Measurements from ENCODE around the gene CDIPT. TPM values are rescaled to one million over a fixed set of nuclear protein-coding genes. Genes with fewer than 3 reads are reported as not detected.

CDIPT gene
- polyA plus RNA-seq, 1 donor from 2014 or later = 95.6 TPM

DNA sequence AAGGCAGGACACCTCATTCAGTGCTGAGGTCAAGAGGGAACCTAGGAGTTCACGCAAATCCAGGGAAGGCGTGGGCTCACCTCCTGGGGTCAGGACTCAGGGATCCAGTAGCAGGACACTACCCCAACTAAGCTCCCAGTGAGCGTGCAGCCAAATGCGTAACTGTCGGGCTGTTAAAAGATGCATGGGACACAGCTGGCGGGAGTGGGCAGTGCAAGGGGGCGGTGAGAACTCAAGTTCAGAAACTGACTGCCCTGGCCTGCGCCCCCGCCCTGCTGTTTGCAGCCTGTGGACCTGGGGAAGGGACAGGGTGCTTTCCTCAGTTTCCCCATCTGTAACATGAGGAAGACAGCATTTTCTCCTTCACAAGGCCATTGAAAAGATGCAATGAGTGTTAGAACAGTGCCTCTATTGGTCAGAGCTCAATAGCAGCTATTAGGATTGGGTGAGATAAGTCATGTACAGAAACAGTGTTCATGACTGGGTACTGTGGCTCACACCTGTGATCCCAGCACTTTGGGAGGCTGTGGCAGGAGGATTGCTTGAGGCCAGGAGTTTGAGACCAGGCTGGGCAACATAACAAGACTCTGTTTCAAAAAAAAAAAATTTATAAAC lies 20.2 kb downstream of the CDIPT start:
- H3K27me3 ChIP-seq (ENCODE audit: insufficient read depth, low read depth, low read length) = no peaks in the 10 kb centered on the region
- no peaks in the 10 kb centered on the region for H4K20me1 ChIP-seq (ENCODE audit: insufficient read depth)
- no peak overlapping the region for H3K4me3 ChIP-seq (ENCODE audit: low read length)
- no peaks in the 10 kb centered on the region for H3F3A ChIP-seq (ENCODE audit: insufficient read depth, low read length, poor library complexity, severe bottlenecking)
- H3K36me3 ChIP-seq (ENCODE audit: insufficient read depth, low read length) = no peaks in the 10 kb centered on the region
- no peak overlapping the region for H3K4me2 ChIP-seq (ENCODE audit: low read length)
- no peaks in the 10 kb centered on the region for H3K79me2 ChIP-seq (replicated peaks; ENCODE audit: insufficient read depth, low read length)
- no peak overlapping the region for H3K27ac ChIP-seq (ENCODE audit: low read length)
- no peaks in the 10 kb centered on the region for H3K9me3 ChIP-seq (ENCODE audit: low read length)
- TF ChIP-seq EP300 (conservative IDR thresholded peaks at IDR 0.05; ENCODE audit: poor library complexity, severe bottlenecking) (no peak), POLR2AphosphoS5 (IDR thresholded peaks at IDR 0.05) (no peak), TAF1 (IDR thresholded peaks at IDR 0.05; ENCODE audit: low read depth) (no peak), RAD21 (conservative IDR thresholded peaks at IDR 0.05) (no peak), SMC3 (conservative IDR thresholded peaks at IDR 0.05; ENCODE audit: poor library complexity) (no peak), EZH2 (IDR thresholded peaks at IDR 0.05; ENCODE audit: borderline replicate concordance, insufficient read depth, low read length, poor library complexity, severe bottlenecking) (no peak), MXI1 (conservative IDR thresholded peaks at IDR 0.05; ENCODE audit: poor library complexity, severe bottlenecking) (no peak)
- TF ChIP-seq, protein P1, sequence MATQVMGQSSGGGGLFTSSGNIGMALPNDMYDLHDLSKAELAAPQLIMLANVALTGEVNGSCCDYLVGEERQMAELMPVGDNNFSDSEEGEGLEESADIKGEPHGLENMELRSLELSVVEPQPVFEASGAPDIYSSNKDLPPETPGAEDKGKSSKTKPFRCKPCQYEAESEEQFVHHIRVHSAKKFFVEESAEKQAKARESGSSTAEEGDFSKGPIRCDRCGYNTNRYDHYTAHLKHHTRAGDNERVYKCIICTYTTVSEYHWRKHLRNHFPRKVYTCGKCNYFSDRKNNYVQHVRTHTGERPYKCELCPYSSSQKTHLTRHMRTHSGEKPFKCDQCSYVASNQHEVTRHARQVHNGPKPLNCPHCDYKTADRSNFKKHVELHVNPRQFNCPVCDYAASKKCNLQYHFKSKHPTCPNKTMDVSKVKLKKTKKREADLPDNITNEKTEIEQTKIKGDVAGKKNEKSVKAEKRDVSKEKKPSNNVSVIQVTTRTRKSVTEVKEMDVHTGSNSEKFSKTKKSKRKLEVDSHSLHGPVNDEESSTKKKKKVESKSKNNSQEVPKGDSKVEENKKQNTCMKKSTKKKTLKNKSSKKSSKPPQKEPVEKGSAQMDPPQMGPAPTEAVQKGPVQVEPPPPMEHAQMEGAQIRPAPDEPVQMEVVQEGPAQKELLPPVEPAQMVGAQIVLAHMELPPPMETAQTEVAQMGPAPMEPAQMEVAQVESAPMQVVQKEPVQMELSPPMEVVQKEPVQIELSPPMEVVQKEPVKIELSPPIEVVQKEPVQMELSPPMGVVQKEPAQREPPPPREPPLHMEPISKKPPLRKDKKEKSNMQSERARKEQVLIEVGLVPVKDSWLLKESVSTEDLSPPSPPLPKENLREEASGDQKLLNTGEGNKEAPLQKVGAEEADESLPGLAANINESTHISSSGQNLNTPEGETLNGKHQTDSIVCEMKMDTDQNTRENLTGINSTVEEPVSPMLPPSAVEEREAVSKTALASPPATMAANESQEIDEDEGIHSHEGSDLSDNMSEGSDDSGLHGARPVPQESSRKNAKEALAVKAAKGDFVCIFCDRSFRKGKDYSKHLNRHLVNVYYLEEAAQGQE (IDR thresholded peaks at IDR 0.05; ENCODE audit: borderline replicate concordance) = no peak
- TF ChIP-seq, protein P2, sequence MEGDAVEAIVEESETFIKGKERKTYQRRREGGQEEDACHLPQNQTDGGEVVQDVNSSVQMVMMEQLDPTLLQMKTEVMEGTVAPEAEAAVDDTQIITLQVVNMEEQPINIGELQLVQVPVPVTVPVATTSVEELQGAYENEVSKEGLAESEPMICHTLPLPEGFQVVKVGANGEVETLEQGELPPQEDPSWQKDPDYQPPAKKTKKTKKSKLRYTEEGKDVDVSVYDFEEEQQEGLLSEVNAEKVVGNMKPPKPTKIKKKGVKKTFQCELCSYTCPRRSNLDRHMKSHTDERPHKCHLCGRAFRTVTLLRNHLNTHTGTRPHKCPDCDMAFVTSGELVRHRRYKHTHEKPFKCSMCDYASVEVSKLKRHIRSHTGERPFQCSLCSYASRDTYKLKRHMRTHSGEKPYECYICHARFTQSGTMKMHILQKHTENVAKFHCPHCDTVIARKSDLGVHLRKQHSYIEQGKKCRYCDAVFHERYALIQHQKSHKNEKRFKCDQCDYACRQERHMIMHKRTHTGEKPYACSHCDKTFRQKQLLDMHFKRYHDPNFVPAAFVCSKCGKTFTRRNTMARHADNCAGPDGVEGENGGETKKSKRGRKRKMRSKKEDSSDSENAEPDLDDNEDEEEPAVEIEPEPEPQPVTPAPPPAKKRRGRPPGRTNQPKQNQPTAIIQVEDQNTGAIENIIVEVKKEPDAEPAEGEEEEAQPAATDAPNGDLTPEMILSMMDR (IDR thresholded peaks at IDR 0.05; ENCODE audit: poor library complexity, severe bottlenecking) = no peak
- no peak overlapping the region for H2AFZ ChIP-seq (ENCODE audit: low read depth, low read length)
- no peak overlapping the region for H3K9ac ChIP-seq (ENCODE audit: low read length)
- no peaks in the 10 kb centered on the region for H3K9me2 ChIP-seq (ENCODE audit: insufficient read depth, low read length)

DNA sequence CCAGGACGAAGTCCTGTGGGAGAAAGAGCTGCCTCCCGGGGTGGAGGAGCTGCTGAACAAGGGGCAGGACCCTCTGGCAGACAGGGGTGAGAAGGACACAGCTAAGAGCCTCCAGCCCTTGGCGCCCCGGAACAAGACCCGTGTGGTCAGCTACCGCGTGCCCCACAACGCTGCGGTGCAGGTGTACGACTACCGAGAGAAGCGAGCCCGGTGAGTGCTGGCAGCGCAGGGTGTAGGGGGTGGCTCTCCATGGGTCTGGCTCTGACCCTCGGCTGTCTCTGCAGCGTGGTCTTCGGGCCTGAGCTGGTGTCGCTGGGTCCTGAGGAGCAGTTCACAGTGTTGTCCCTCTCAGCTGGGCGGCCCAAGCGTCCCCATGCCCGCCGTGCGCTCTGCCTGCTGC lies 21.4 kb downstream of the CDIPT start:
- H3K4me2 ChIP-seq (ENCODE audit: low read length) = no peak overlapping the region
- no peaks in the 10 kb centered on the region for H3K9me2 ChIP-seq (ENCODE audit: insufficient read depth, low read length)
- H3K36me3 ChIP-seq (ENCODE audit: insufficient read depth, low read length) = no peaks in the 10 kb centered on the region
- H3K9me3 ChIP-seq (ENCODE audit: low read length) = no peaks in the 10 kb centered on the region
- no peak overlapping the region for H3K27ac ChIP-seq (ENCODE audit: low read length)
- TF ChIP-seq TAF1 (IDR thresholded peaks at IDR 0.05; ENCODE audit: low read depth) = no peak
- TF ChIP-seq, protein P2 (IDR thresholded peaks at IDR 0.05; ENCODE audit: poor library complexity, severe bottlenecking) = no peak
- TF ChIP-seq RAD21 (conservative IDR thresholded peaks at IDR 0.05) = no peak
- no peak for TF ChIP-seq EZH2 (IDR thresholded peaks at IDR 0.05; ENCODE audit: borderline replicate concordance, insufficient read depth, low read length, poor library complexity, severe bottlenecking)
- TF ChIP-seq SMC3 (conservative IDR thresholded peaks at IDR 0.05; ENCODE audit: poor library complexity) = no peak
- no peak for TF ChIP-seq EP300 (conservative IDR thresholded peaks at IDR 0.05; ENCODE audit: poor library complexity, severe bottlenecking)
- TF ChIP-seq MXI1 (conservative IDR thresholded peaks at IDR 0.05; ENCODE audit: poor library complexity, severe bottlenecking) = no peak
- TF ChIP-seq, protein P1 (IDR thresholded peaks at IDR 0.05; ENCODE audit: borderline replicate concordance) = no peak
- TF ChIP-seq POLR2AphosphoS5 (IDR thresholded peaks at IDR 0.05) = no peak
- no peak overlapping the region for H2AFZ ChIP-seq (ENCODE audit: low read depth, low read length)
- no peaks in the 10 kb centered on the region for H3K27me3 ChIP-seq (ENCODE audit: insufficient read depth, low read depth, low read length)
- no peak overlapping the region for H3K9ac ChIP-seq (ENCODE audit: low read length)
- no peak overlapping the region for H3K4me3 ChIP-seq (ENCODE audit: low read length)
- H3K79me2 ChIP-seq (replicated peaks; ENCODE audit: insufficient read depth, low read length) = no peaks in the 10 kb centered on the region
- H4K20me1 ChIP-seq (ENCODE audit: insufficient read depth) = no peaks in the 10 kb centered on the region
- H3F3A ChIP-seq (ENCODE audit: insufficient read depth, low read length, poor library complexity, severe bottlenecking) = no peaks in the 10 kb centered on the region
